GM23338 (cell line): ENCODE measurements around the gene ME3. TPM values are rescaled to one million over a fixed set of nuclear protein-coding genes. Genes with fewer than 3 reads are reported as not detected.

Source experiments
- ATAC-seq: fragments of 200-7000 bp; cut with Tn5 transposase; 3 replicates; pipeline ENCODE4 v1.9.1; 2020
- DNase-seq: peaks from one replicate; pipeline ENCODE4 v3.0.0-alpha.2; 2015; ENCODE audit warnings: low spot score
- H2AFZ ChIP-seq: fragments of 200-600 bp; sonication (generic); 2 replicates; pipeline ENCODE4 v1.8.0; 2016; ENCODE audit warnings: antibody characterized with exemption, mild to moderate bottlenecking, moderate library complexity
- H3F3A ChIP-seq: fragments of 200-600 bp; sonication (generic); replicated peaks from 2 replicates; pipeline ENCODE4 v1.8.0; 2017; ENCODE audit warnings: antibody characterized with exemption, mixed run types, low read depth
- H3K27ac ChIP-seq: fragments of 200-600 bp; sonication (generic); 2 replicates; pipeline ENCODE4 v1.6.1; 2016; ENCODE audit warnings: low read depth
- H3K27me3 ChIP-seq: fragments of 200-600 bp; sonication (generic); 2 replicates; pipeline ENCODE4 v1.8.0; 2016; ENCODE audit warnings: mild to moderate bottlenecking, mixed run types, moderate library complexity; ENCODE audit not compliant: insufficient read depth
- H3K36me3 ChIP-seq: fragments of 200-600 bp; sonication (generic); 2 replicates; pipeline ENCODE4 v1.8.0; 2016; ENCODE audit warnings: mild to moderate bottlenecking; ENCODE audit not compliant: insufficient read depth
- H3K4me1 ChIP-seq: fragments of 200-600 bp; sonication (generic); 2 replicates; pipeline ENCODE4 v1.8.0; 2016; ENCODE audit warnings: mild to moderate bottlenecking, moderate library complexity; ENCODE audit not compliant: insufficient read depth
- H3K4me2 ChIP-seq: fragments of 200-600 bp; sonication (generic); 2 replicates; pipeline ENCODE4 v1.7.1; 2017; ENCODE audit warnings: mixed run types
- H3K4me3 ChIP-seq: fragments of 200-600 bp; sonication (generic); 2 replicates; pipeline ENCODE4 v1.6.1; 2016; ENCODE audit warnings: mixed run types
- H3K79me2 ChIP-seq: fragments of 200-600 bp; sonication (generic); replicated peaks from 2 replicates; pipeline ENCODE4 v1.8.0; 2017; ENCODE audit warnings: mild to moderate bottlenecking; ENCODE audit not compliant: insufficient read depth
- H3K9me2 ChIP-seq: fragments of 200-600 bp; sonication (generic); 2 replicates; pipeline ENCODE4 v1.8.0; 2017; ENCODE audit not compliant: insufficient read depth
- H4K20me1 ChIP-seq: fragments of 200-600 bp; sonication (generic); replicated peaks from 2 replicates; pipeline ENCODE4 v1.8.0; 2017; ENCODE audit warnings: mild to moderate bottlenecking; ENCODE audit not compliant: insufficient read depth
- H3K27ac Mint-ChIP-seq: 2 replicates; pipeline ENCODE4 v1.8.0; 2020; ENCODE audit warnings: inconsistent platforms, mild to moderate bottlenecking, moderate library complexity, mixed read lengths
- H3K27me3 Mint-ChIP-seq: 3 replicates; pipeline ENCODE4 v1.8.0; 2022; ENCODE audit warnings: low read depth, mild to moderate bottlenecking, moderate library complexity, mixed read lengths, inconsistent platforms; ENCODE audit not compliant: insufficient read depth, poor library complexity
- H3K36me3 Mint-ChIP-seq: 3 replicates; pipeline ENCODE4 v1.8.0; 2021; ENCODE audit warnings: low read depth, mild to moderate bottlenecking, inconsistent platforms, moderate library complexity, mixed read lengths
- H3K4me1 Mint-ChIP-seq: 3 replicates; pipeline ENCODE4 v1.8.0; 2020; ENCODE audit warnings: mild to moderate bottlenecking, inconsistent platforms, mixed read lengths
- H3K4me3 Mint-ChIP-seq: 3 replicates; pipeline ENCODE4 v1.8.0; 2021; ENCODE audit warnings: moderate library complexity, mild to moderate bottlenecking, inconsistent platforms, mixed read lengths
- H3K9me3 Mint-ChIP-seq: 3 replicates; pipeline ENCODE4 v1.8.0; 2020; ENCODE audit warnings: moderate library complexity, mild to moderate bottlenecking, inconsistent platforms, mixed read lengths
- CTCF ChIP-seq, 2 experiments: fragments of 200-600 bp in 1 of 2; sonication (generic) in 1 of 2; conservative IDR thresholded peaks; 2 replicates each; pipeline versions ENCODE4 v1.5.1 to v1.6.1; 2016 to 2017; ENCODE audit warnings: antibody characterized with exemption in 2 of 2, low read depth in 2 of 2, mild to moderate bottlenecking in 2 of 2, moderate library complexity in 1 of 2
- EZH2 ChIP-seq: fragments of 200-600 bp; sonication (generic); IDR thresholded peaks from one replicate; pipeline ENCODE4 v1.8.0; 2017; ENCODE audit warnings: antibody characterized with exemption, mild to moderate bottlenecking, low read depth; ENCODE audit not compliant: unreplicated experiment
- EZH2phosphoT487 ChIP-seq: fragments of 200-600 bp; sonication (generic); IDR thresholded peaks from one replicate; pipeline ENCODE4 v1.8.1; 2018; ENCODE audit warnings: antibody characterized with exemption; ENCODE audit not compliant: unreplicated experiment
- JUNB ChIP-seq: IDR thresholded peaks from one replicate; pipeline ENCODE4 v1.6.1; 2016; ENCODE audit warnings: antibody characterized with exemption; ENCODE audit not compliant: unreplicated experiment
- NANOG ChIP-seq: IDR thresholded peaks from 2 replicates; pipeline ENCODE4 v1.6.1; 2016; ENCODE audit warnings: antibody characterized with exemption, borderline replicate concordance
- POLR2AphosphoS5 ChIP-seq: IDR thresholded peaks from 2 replicates; pipeline ENCODE4 v1.6.1; 2016; ENCODE audit warnings: antibody characterized with exemption, low read depth
- REST ChIP-seq: IDR thresholded peaks from one replicate; pipeline ENCODE4 v1.6.1; 2018; ENCODE audit warnings: antibody characterized with exemption; ENCODE audit not compliant: unreplicated experiment
- ZNF114 ChIP-seq: fragments of 250-450 bp; sonication (Bioruptor Pico); IDR thresholded peaks from 2 replicates; pipeline ENCODE4 v1.5.0; 2020; ENCODE audit warnings: mild to moderate bottlenecking, moderate library complexity
- ZNF331 ChIP-seq: fragments of 250-450 bp; sonication (Bioruptor Pico); IDR thresholded peaks from 2 replicates; pipeline ENCODE4 v1.5.0; 2020; ENCODE audit warnings: low read depth, mild to moderate bottlenecking, moderate library complexity
- polyA plus RNA-seq: library from polyadenylated mRNA; unstranded; fragments of >200 nt; fragmentation: Nextera tagmentation; extraction: Ambion mirVana; gene quantifications from 2 replicates; pipeline ENCODE4 v1.2.1, GENCODE V29; 2016
- total RNA-seq: library from RNA; depleted of rRNA; stranded (reverse); fragments of >200 nt; shearing (Covaris generic); gene quantifications from 2 replicates; pipeline ENCODE4 v1.2.3, GENCODE V29; 2014

ME3 gene
- total and polyA plus RNA-seq, 2 experiments from 2014 or later, result 1.3 to 4.0 TPM

GRCh38 chr11:86606270-86606835 is 66.1 kb downstream of the ME3 start:
- Histone ChIP-seq H3K27ac (0 out of 2 replicates have a peak overlapping the region, but pooled peaks have one; percentile 9), H3K27me3 (no peaks in the 10 kb centered on the region), H3F3A (no peaks in the 10 kb centered on the region), H3K36me3 (no peaks in the 10 kb centered on the region), H3K4me1 (no peaks in the 10 kb centered on the region), H3K79me2 (no peaks in the 10 kb centered on the region), H3K9me2 (no peaks in the 10 kb centered on the region), H3K4me3 (no peak overlapping the region), H4K20me1 (no peaks in the 10 kb centered on the region), H3K4me2 (no peak overlapping the region), H2AFZ (peak overlapping the region; percentile 88; the same call in 1 of the 2 replicates)
- Mint-ChIP-seq H3K27ac (no peak overlapping the region), H3K4me3 (no peak overlapping the region), H3K4me1 (peaks cover 14% of the 10 kb centered on the region), H3K9me3 (no peaks in the 10 kb centered on the region; the same call in 2 of the 3 replicates), H3K27me3 (peaks cover 2% of the 10 kb centered on the region), H3K36me3 (no peaks in the 10 kb centered on the region)
- DNase-seq (no peak), ATAC-seq (no peak)
- TF ChIP-seq EZH2phosphoT487 (no peak), POLR2AphosphoS5 (no peak), REST (no peak), JUNB (no peak), CTCF (conservative IDR thresholded peaks at IDR 0.05; ENCODE audit: low read depth in 2 of 2) (no peak)

GRCh38 chr11:86596861-86597586 is 75.4 kb downstream of the ME3 start:
- Histone ChIP-seq H3K9me2 (peaks cover 5% of the 10 kb centered on the region; the same call in 1 of the 2 replicates), H3K27me3 (no peaks in the 10 kb centered on the region), H2AFZ (no peak overlapping the region), H3F3A (no peaks in the 10 kb centered on the region), H3K4me3 (no peak overlapping the region), H3K4me2 (no peak overlapping the region), H3K27ac (no peak overlapping the region), H3K4me1 (peaks cover 20% of the 10 kb centered on the region), H3K79me2 (no peaks in the 10 kb centered on the region), H3K36me3 (no peaks in the 10 kb centered on the region; the same call in 1 of the 2 replicates), H4K20me1 (no peaks in the 10 kb centered on the region)
- H3K4me1 Mint-ChIP-seq, result peaks cover 22% of the 10 kb centered on the region
- ATAC-seq (no peak), DNase-seq (no peak)
- TF ChIP-seq POLR2AphosphoS5, result no peak
- no peak for TF ChIP-seq NANOG
- TF ChIP-seq EZH2phosphoT487, result no peak
- TF ChIP-seq EZH2, result no peak
- TF ChIP-seq ZNF114 (CRISPR knock-in tag), result no peak
- TF ChIP-seq ZNF331 (CRISPR knock-in tag), result no peak
- no peak overlapping the region for H3K27ac Mint-ChIP-seq
- H3K27me3 Mint-ChIP-seq, result no peaks in the 10 kb centered on the region
- peaks cover 29% of the 10 kb centered on the region; the same call in 2 of the 3 replicates for H3K36me3 Mint-ChIP-seq
- H3K4me3 Mint-ChIP-seq, result no peak overlapping the region
- peaks cover 32% of the 10 kb centered on the region for H3K9me3 Mint-ChIP-seq
